Measurements from ENCODE around the gene LYRM4.

LYRM4 gene

DNA sequence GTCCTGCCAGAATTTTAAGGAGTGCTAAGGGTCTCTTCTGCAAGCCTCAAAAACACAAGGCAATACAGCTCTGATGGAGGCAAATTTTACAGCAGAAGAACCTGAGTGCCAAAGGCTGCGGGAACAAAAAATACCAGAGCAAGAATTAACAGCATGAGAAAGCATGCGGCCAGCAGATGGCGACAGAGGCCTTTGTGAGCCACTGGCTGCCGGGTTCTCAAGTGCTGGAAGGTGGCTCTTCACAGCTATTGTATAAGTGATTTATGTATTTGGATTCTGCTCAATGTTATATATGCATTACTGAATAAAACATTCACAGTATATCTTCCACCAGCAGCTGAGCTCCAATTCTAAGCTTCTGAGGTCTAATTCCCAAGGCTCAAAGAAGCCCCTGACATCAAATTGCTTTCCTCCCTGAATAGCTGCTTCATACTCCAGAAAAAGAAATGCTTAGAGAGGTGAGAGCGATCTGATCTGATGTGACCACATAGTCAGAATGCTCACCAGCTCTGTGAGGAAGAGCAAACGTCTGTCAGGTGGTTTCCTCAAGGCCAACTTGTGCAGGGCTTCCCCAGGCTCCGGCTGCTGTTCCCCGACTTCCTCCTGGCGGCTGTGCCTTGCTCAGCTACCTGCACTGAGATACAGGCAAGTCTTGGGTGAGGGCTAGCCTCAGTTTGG, 117.0 kb downstream of the LYRM4 start:
- DNase-seq: peak; percentile 76

DNA sequence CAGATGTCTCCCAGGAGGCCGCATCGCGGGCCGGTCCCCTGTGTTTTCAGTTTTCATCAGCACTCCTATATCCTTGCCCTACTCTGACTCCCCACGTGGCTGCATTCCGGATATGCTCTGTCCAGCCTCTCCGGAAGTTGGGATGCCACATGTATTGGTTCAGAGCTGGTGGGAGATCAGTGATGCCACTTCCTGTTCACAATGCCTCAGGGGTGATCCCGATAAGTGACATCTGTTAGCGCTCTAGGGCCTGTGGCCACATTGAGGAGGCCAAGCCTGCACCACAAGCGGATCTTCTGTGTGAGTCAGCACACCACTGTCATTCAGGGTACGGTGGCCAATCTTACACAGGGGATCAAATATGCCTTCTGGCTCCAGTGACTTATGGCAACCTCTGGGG, 117.8 kb downstream of the LYRM4 start:
- DNase-seq: no peak

DNA sequence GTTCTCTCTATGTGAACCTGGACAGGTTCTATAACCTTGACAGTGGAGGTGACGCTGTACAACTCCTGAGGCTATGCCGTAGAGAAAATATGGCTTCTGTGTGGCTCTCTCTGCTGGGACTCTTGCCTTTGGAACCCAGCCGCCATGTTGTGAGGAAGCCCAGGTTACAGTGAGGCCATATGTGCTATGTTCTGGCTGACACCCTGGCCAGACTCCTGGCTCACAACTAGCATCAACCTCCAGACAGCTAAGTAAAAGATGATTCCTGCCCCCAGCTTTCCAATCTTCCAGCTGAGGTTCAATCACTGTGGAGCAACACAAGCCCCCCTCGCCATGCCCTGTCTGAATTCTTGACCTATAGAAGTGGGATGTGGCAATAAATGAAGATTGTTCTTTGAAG, 118.6 kb downstream of the LYRM4 start:
- DNase-seq: no peak

DNA sequence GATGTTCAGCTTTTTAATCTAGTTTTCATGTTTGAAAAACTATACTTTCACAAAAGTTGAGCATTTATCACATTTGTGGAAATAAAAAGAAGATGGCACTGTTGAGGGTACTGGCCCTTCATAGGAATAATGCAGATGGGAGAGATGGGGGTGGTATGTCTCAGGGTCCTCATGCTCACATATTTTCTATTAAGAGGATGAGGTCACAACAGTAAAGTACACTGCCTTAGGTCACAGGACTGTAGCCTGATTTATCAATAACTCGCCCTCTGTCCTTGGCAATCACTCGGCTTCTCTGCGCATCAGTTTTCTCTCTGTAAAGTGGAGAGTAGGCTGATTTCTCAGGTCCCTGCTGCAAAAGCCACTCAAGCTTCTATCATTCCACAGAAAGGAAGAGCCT, 119.7 kb downstream of the LYRM4 start:
- DNase-seq: no peak

DNA sequence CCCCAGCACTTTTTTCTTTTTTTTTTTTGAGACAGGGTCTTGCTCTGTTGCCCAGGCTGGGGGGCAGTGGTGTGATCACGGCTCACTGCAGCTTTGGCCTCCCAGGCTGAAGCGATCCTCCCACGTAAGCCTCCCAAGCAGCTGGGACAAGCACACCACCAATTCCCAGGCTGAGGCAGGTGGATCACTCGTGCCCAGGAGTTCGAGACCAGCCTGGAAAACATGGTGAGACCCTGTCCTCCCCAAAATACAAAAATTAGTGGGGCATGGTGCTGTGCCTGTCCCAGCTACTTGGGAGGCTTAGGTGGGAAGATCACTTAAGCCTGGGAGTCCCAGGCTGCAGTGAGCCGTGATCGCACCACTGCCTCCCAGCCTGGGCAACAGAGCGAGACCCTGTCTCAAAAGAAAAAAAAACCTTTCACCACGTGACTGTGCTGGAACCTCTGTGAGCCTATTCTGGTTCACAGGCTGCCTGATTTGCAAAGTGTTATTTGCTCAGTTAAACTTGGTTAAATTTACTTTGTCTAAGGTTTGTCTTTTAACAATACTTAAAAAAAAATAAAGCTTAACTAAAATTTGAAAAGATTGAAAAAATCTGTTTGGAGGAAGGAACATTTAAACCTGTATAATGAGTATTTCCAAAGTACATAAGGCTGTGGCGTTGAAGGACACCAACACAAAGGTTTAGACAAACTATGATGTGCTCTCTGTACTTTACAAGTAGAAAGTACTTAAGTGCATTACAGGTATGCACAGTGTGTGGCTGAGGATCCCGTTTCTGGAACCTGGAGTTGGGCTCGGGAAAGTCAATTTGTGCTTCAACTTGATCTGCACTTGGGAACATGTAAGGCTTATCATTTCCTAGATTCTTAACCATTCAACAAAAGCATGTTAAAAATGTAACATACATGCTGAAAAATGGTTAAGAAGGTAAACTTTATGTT, 120.7 kb downstream of the LYRM4 start:
- no peak for DNase-seq

DNA sequence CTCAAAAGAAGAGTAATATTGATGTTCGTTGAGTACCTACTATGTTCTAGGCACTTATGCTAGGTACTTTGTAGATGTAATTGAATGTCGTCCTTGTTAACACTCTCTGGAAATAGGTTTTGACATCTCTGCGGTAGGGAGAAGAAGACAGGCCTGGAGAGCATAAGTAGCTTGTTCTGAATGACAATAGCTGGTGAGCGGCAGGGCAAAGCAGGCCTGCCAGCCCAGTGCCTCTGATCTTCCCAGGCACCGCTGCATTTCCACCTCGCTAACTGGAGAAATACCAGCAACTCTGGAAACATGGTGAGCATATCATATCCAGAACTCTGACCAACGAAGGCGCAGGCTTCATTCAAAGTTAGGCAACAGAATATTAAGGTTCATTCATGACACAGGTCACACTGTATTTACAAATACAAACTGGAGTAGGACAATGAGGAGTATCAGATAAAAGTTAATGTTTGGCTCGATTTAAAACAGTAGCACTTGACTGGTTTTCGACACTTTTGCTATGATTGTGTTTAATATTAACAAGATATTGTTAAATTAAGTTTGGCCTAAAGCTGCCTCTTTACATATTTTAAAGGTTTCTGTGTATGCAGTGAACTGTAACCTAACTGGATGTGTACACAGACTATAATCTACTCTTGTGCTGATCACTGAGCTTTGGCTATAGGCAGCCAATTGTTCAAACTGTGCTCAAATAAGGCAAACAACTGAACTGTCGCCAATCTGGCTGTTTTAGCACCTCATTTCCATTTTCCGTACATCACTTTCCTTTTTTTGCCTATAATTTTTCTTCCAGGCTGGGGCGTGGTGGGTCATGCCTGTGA, 121.5 kb downstream of the LYRM4 start:
- DNase-seq: no peak

DNA sequence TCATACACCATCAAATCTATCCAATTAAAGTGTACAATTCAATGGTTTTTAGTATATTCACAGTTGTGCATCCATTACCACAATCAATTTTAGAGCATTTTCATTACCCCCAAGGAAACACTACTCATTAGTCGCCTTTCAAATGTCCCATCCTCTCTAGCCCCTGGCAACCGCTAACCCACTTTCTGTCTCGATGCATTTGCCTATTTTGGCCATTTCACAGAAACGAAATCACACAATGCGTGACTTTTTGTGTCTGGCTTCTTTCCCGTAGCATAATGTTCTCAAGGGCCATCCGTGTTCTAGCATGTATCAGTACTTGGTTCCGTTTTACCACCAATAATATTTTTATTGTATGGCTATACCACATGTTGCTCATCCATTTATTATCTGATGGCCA, 123.9 kb downstream of the LYRM4 start:
- DNase-seq: no peak

DNA sequence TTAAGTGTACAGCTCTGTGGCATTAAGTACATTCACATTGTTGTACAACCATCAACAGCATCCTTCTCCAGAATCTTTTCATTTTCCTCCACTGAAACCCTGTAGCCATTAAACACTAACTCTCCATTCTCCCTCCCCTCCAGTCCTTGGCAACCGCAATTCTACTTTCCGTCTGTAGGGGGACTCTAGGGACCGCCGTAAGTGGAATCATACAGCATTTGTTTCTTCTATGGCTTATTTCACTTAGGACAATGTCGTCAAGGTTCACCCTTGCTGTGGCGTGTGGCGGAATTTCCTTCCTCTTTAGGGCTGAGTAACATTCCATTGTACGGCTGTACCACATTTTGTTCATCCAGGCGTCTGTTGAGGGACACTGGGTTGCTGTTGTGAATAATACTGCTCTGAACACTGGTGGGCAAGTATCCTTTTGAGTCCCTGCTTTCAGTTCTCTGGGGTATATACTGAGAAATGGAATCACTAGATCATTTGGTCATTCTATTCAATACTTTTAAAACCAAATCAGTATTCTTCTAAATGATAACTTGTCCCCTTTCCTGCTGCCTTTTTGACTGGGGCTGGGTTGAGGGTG, 124.9 kb downstream of the LYRM4 start:
- DNase-seq: no peak

DNA sequence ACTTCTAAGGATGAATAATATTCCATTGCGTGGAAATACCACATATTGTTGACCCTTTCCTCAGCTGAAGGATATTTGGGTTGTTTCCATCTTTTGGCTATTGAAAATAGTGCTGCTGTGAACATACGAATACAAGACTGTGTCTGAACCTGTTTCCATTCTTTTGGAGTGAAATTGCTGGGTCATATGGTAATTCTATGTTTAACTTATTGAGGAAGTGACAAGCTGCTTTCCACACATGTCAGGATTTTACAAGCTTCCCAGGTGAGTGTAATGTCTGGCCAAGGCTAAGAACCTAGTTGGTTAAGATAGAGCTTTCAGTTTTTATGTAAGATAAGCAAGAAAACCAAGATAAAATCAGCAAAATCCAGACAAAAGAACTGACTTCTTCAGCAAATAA, 126.8 kb downstream of the LYRM4 start:
- no peak for DNase-seq

DNA sequence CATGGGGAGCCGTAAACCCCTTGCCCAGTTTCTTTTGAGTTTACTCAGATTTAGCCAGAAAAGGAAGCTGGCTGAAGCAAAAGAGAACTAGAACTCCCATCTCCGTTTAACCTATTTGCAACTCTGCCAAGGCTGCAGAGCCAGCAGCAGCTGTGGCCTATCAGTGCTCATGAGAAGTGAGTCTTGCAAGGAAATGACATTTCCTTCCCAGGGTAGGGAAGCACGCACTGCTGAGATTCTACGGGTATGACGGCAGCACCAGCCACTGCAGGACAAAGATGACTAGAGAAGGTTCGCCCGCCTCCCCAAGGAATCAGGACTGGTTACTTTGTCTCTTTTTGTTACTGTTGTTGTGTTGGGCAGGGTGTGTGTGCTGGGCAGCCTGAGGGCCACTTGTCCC, 128.0 kb downstream of the LYRM4 start:
- peak; percentile 49 for DNase-seq

DNA sequence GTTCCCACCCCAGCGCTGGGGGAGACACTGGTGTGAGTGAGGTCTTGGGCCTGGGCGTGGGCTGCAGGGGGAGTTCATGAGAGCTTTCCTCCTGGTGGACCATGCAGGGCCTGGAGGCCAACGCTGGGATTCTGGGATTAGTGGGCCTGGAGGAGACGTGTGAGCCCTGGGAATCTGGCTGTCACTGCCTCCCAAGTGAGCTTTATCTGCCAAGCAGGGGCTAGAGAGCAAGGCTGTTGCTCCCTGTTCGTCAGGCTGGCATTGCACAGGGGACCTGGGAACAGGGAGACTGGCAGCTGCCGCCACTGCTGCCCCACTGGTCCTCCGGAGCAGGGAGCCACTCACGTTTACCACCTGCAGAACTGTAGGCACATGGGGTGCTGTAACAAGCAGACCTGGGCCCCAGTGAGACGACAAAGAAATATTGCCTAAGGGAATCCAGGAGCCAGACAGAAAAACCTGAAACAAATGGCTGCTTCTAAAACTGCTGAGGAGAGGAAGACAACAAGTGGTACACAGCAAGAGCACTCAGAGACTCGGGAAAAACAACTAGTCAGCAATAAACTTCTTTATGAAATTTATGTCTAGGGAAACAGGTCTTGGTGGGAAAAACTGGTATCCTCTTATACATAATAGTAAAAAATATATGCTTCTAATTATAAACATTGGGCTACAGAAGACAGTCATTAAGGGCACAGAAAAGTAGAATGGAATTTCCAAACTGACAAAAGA, 130.4 kb downstream of the LYRM4 start:
- DNase-seq: no peak

DNA sequence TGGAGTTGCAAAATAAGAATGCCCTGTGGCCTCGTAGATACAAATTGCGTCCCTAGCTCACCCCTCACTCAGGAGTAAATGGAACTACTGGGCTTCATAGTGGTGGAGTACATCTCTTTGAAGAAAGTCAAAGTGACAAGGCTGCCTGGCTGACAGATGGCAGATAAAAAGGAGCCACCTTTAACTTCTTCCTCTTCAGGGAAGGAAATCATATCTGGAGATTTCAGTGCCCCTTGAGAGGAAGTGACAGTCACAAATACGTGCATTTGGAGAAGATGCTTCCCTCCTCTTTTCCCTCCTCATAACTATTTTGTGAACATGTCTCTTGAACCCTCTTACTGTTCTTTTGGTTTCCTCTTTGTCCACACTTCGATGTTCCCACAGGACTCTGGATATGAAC, 132.4 kb downstream of the LYRM4 start:
- no peak for DNase-seq

DNA sequence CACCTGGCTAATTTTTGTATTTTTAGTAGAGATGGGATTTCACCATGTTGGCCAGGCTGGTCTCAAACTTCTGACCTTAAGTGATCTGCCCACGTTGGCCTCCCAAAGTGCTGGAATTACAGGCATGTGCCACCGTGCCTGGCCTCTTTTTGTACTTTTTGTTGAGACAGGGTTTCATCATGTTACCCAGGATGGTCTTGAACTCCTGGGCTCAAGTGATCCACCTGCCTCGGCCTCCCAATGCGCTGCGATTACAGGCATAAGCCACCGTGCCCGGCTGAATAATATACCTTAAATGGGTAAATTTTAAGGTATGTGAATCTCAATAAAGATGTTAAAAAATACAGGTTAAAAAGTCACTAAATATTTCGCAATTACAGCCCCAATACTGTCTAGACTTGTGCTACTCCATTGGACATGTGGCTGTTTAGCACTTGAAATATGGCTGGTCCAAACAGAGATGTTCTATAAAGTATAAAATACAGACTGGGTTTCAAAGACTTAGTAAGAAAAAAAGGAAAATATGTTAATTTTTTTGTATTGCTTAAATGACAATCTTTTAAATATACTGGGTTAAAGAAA, 133.6 kb downstream of the LYRM4 start:
- no peak for DNase-seq

DNA sequence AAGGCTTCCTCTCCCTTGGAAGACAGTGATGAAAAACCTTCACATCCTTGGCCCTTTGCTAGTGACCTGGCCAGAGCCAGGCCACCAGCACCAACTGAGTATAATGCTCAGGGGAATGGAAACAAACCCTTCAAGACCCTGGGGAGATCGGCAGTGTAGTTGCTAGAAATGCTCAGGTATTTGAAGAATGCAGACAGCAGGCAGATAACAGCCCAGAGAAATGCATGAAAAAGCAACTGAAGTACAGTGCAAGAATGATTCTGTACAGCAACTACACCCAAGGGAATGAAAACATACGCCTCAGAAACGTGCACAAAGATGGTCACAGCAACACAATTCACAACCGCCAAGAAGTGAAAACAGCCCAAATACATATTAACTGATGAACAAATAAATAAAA, 134.5 kb downstream of the LYRM4 start:
- no peak for DNase-seq

DNA sequence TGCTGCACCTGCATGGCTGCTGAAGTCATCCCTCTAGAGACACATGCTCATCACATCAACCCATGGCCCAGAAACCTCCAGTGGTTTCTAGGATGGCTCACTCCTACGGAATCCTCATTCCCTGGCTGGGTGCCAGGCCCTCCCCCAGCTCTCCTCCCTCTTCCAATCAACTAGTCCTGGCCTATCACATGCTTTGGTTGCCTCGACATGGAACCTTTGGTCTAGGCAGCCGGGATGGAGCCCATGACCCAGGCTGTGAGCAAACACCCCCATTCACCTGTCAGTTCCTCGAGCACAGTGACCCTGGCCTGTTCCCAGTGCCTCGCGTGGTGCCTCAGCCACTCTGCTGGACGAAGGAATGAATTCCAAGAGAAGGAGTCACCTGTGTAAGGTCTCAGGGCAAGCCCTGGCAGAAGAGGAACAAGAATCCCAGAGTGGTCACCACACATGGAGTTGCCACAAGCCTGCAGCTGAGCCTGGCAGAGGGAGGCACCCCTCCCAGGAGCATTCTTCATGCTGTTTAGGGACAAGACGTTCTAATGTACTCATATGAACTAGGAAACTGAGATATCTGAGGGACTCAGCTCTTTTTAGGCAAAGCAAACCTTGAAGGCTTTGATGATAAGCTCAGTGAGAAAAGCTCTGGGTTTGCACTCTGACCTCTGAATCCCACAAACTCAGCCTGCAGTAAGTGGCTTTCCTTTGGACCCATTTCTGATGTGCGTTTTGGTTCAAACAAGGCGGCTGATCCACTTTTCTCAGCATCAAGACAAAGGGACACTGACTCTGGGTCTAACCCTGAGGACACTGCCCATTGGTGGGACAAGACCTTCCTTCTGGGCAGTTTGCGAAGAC, 135.4 kb downstream of the LYRM4 start:
- DNase-seq: no peak

DNA sequence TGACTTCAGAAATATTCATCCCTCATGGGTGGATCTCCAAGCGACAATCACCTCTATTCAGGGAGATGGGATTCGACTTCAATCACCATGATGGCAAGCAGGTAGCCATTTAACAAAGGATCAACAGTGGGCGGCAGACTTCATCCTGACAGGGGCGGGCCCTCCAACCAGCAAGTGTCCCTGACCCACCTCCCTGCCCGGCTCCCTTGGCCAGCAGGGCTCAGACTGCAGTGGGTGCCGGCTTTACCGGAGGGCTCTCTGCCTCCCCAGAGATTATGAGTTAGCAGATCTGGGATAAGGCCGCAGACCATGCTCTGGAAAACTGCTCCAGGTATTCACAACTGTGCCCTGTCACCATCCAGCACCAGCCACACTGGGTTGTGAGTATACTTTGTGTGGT, 136.2 kb downstream of the LYRM4 start:
- DNase-seq: no peak

DNA sequence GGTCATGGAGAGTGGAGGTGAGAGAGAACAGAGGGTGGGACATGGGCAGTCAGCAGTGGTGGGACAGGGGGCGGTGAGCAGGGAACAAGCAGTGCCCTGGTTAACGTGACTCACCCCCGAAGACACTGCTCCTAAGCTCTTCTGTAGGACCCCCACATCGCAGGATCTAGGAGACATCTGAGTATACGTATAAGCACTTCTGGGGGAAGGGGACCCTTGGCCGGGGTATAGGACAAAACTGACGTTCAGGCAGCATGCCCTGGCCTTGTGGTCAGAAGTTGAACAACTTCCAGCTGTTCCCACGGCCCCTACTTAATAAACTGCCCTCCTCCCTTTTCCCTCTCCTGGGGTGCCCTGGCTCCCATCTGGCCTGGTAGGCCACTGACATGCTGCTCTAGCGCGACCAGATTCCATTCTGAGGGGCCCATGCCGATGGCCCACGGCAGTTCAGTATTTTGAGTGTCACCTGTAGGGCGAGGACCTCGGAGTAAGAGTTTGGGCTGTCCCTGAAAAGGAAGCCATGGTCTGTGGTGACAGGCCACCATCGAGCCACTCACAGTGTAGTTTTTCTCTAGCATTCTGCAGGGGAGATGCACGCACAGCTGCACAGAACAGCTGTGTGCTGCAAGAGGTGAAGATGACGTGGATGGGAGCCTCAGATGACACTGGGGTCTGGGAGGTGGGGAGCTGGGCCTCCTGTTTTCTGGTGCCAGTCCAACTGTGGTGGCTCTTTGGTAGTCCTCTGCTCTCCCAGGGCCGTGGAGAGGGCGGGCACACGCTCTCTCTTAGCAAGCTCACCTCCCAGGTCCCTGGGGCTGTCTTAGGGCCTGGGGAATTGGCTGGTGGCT, 137.2 kb downstream of the LYRM4 start:
- no peak for DNase-seq

DNA sequence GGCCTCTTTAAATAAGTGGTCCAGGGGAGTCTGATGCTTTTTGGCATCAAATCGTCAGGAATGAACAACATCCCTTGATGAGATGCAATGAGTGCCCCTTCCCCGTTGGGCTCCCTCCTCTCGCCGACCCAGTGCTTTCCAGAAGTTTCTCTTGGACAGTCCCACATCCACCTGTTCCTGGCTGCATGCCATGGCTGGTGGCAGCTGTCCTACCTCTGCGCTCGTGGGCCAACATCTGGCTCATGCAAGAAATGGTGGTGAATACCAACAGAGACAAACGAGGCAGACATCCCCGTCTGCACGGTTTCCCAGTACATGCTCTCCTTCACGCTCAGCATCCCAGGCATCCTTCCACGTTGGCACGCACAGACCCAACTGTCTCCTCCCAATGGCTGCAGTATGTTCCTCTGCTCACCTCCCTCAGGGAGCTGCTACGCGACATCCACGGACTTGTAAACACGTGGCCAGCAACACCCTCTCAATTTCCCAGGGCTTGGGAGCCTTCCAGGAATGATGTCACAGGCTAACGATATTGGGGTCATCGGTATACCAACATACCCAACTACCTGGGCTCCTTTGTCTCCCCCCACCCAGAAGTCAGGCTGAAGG, 138.1 kb downstream of the LYRM4 start:
- DNase-seq: no peak

DNA sequence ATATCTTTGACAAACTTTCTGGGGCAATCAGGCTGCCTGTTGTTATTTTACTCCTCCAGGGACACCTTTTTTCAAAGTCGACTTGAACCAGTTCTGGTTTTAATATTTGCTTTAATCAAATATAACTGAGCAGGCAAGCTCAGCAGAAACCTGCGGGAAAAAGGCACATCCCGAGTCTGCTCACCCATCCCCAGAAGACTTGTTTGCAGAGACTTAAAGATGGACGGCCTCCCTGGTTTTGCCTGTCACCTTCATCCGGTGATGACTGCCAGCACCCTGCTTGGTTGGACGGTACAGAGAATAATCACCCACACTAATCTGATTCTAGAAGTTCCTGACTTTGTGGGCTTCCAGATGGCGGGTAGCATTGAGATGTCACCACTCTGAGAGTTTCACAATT, 138.8 kb downstream of the LYRM4 start:
- DNase-seq: no peak
